Measurements from ENCODE around the gene PGAM2.

The PGAM2 gene

DNA sequence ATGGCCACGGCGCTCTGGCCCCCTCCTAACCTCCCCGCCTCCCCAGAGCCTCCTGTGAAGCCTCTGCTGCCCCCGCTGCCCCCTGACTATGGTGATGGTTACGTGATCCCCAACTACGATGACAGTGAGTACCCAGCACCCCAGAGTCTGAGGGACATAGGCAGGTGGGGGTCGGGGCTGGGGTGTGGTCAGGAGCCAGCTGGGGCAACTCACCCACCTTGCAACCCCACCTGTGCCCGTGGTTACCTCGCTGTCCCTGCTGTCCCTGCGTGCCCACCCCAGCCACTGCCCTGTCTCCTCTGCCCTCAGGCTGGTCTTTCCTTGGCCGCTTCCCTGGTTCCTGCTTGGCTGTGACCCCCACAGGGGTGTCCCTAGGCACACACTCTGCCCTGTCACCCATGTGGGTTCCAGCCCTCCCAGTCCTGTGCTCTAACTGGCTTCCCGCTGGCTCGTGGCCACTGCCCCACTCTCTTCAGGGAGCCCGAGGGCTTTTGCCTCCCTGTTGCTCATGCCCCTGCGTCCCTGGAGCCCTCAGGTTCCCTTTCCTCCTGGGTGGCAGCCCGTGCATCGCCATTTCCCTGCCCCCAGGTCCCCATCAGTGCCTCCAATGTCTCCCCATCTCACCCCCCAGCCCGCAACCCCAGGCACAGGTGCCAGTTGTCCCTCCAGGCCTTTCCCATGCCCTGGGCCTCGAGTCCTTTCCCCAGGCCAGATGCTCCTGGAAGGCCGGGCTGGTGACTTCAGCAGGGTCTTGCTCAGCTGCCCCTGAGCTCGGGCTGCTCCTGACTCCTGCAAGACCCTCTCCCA lies 42.8 kb upstream of the PGAM2 start:
- Histone ChIP-seq H3K4me1 (ENCODE audit: control insufficient read depth, insufficient read depth, low read length) (peaks cover 16% of the 10 kb centered on the region), H3K27ac (ENCODE audit: low read depth, low read length) (no peak overlapping the region), H3K9me3 (ENCODE audit: control insufficient read depth, insufficient read depth, low read depth, low read length) (no peaks in the 10 kb centered on the region), H3K4me3 (ENCODE audit: low read depth, low read length) (no peak overlapping the region), H3K27me3 (ENCODE audit: control insufficient read depth, insufficient read depth, low read length) (peaks cover 16% of the 10 kb centered on the region), H3K36me3 (ENCODE audit: control insufficient read depth, insufficient read depth, low read length) (peaks cover 36% of the 10 kb centered on the region), H3K9ac (ENCODE audit: low read length) (no peak overlapping the region)

DNA sequence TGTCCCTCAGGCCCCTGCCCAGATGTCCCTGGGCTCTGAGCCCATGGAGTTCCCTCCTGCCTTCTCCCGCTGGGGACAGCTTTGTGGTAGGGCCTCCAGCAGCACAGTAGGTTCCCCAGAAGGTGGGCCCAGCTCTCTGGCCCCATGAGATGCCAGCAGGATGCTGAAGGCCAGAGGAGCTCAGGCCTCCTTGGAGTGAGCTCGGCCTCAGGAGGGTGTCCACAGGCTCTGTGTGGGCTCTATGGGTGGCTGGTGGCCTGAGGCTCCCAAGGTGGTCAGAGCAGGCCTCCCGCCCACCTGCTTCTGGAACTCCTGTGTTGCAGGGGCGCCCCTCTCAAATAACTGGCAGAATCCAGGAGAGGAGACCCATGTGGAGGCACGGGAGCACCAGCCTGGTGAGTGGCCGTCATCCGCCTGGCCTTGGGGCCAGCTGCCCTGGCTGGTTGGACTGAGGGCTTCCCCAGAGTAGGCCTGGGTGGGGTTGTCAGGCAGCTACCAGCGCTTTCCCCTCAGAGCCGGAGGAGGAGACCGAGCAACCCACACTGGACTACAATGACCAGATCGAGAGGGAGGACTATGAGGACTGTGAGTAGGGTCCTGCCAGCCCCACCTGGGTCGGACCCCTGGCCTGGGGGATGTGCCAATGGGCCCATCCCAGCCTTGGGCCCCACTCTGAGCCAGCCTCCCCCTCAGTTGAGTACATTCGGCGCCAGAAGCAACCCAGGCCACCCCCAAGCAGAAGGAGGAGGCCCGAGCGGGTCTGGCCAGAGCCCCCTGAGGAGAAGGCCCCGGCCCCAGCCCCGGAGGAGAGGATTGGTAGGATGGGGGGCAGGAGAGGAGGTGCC lies 42.0 kb upstream of the PGAM2 start:
- peaks cover 24% of the 10 kb centered on the region for H3K27me3 ChIP-seq (ENCODE audit: control insufficient read depth, insufficient read depth, low read length)
- no peak overlapping the region for H3K9ac ChIP-seq (ENCODE audit: low read length)
- no peak overlapping the region for H3K27ac ChIP-seq (ENCODE audit: low read depth, low read length)
- no peaks in the 10 kb centered on the region for H3K9me3 ChIP-seq (ENCODE audit: control insufficient read depth, insufficient read depth, low read depth, low read length)
- peaks cover 13% of the 10 kb centered on the region for H3K4me1 ChIP-seq (ENCODE audit: control insufficient read depth, insufficient read depth, low read length)
- no peak overlapping the region for H3K4me3 ChIP-seq (ENCODE audit: low read depth, low read length)
- peaks cover 33% of the 10 kb centered on the region for H3K36me3 ChIP-seq (ENCODE audit: control insufficient read depth, insufficient read depth, low read length)

DNA sequence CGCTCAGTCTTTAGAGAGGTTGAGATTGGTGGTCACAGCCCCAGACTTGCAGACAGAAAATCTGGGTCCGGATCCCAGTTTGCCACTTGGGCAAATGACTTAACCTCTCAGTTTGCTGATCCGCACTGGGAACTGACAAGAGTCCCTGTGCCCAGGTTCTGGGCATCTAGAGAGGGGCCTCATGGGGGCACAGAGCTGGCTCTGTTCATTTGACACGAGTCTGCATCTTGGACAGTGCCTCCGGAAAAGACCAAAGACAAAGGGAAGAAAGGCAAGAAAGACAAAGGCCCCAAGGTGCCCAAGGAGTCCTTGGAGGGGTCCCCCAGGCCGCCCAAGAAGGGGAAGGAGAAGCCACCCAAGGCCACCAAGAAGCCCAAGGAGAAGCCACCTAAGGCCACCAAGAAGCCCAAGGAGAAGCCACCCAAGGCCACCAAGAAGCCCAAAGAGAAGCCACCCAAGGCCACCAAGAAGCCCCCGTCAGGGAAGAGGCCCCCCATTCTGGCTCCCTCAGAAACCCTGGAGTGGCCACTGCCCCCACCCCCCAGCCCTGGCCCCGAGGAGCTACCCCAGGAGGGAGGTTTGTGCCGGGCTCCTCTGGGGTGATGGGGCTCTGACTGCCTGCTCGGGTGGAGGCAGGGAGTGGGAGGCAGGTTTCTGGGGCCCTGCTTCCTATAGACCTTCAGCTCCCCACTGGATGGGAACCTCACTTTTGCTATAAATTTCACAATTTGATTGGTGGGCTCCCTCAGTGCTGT lies 41.1 kb upstream of the PGAM2 start:
- peaks cover 13% of the 10 kb centered on the region for H3K4me1 ChIP-seq (ENCODE audit: control insufficient read depth, insufficient read depth, low read length)
- no peak overlapping the region for H3K9ac ChIP-seq (ENCODE audit: low read length)
- H3K27me3 ChIP-seq (ENCODE audit: control insufficient read depth, insufficient read depth, low read length), result peaks cover 31% of the 10 kb centered on the region
- no peaks in the 10 kb centered on the region for H3K9me3 ChIP-seq (ENCODE audit: control insufficient read depth, insufficient read depth, low read depth, low read length)
- H3K4me3 ChIP-seq (ENCODE audit: low read depth, low read length), result no peak overlapping the region
- H3K36me3 ChIP-seq (ENCODE audit: control insufficient read depth, insufficient read depth, low read length), result peaks cover 29% of the 10 kb centered on the region
- H3K27ac ChIP-seq (ENCODE audit: low read depth, low read length), result no peak overlapping the region

DNA sequence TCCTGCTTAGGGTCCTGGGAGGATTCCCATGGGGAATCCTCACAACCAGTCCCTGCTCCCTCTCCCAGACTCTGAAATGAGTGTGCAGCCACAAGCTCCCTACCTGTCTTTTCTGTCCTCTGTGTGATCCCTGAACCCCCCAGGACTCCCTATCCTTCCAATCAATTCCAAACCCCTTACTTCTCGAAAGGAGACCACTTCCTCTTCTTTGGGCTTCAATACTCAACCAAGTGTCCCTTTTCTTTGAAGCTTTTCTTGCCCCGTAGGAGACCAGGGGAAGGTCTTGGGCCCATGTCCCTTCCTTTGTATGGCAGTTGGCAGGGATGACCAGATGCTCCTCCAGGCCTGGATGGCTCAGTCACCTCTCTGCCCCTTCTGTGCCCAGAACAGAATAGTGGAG lies 40.5 kb upstream of the PGAM2 start:
- peak overlapping the region; percentile 61; the same call in 1 of the 2 replicates for H3K4me3 ChIP-seq (ENCODE audit: low read depth, low read length)
- H3K27ac ChIP-seq (ENCODE audit: low read depth, low read length), result no peak overlapping the region
- H3K36me3 ChIP-seq (ENCODE audit: control insufficient read depth, insufficient read depth, low read length), result peaks cover 25% of the 10 kb centered on the region
- H3K9me3 ChIP-seq (ENCODE audit: control insufficient read depth, insufficient read depth, low read depth, low read length), result no peaks in the 10 kb centered on the region
- no peak overlapping the region for H3K9ac ChIP-seq (ENCODE audit: low read length)
- peaks cover 13% of the 10 kb centered on the region for H3K4me1 ChIP-seq (ENCODE audit: control insufficient read depth, insufficient read depth, low read length)
- H3K27me3 ChIP-seq (ENCODE audit: control insufficient read depth, insufficient read depth, low read length), result peaks cover 31% of the 10 kb centered on the region

DNA sequence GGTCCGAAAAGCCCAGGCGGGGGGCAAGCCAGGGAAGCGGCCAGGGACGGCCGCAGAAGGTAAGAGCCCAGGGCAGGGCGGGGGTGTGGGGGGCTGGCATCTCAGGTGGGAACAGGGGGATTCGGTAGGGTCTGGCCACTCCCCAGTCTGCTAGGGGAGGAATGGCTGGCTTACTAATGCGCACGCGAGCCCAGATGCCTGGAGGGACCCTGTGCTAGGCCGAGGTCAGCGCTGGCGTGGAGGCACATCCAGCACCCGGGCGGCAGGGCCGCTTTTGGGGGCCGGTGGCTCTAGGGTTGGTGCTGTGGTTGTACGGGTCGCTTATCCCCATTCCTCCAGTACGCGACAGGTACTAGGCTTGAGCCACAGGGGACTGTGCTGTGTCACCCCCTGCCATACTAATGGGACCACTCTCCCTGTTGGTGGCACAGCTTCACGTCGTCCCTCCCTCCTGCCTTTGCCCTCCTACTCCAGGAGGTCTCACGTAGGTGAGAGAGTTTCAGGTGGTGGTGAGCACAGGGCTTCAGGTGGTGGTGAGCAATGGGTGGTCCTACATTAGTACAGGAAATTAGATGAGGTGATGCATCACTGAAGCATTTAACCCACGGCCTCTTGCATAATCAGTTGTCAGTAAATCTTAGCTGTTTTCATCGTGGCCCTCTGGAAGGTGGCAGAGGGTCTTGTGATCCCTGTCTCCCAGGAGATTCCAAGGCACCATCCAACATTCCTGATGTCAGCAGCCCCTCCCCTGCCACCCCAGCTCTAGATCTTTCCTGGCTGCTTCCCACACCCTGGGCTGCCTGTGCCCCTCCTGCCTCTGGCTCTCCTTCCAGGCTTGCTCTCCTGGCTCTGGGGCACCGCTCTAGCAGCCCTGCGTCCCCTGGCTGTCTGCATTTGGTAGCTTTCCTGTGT lies 39.7 kb upstream of the PGAM2 start:
- peaks cover 18% of the 10 kb centered on the region for H3K36me3 ChIP-seq (ENCODE audit: control insufficient read depth, insufficient read depth, low read length)
- H3K9ac ChIP-seq (ENCODE audit: low read length), result no peak overlapping the region
- no peak overlapping the region for H3K27ac ChIP-seq (ENCODE audit: low read depth, low read length)
- peaks cover 13% of the 10 kb centered on the region for H3K4me1 ChIP-seq (ENCODE audit: control insufficient read depth, insufficient read depth, low read length)
- H3K9me3 ChIP-seq (ENCODE audit: control insufficient read depth, insufficient read depth, low read depth, low read length), result no peaks in the 10 kb centered on the region
- H3K4me3 ChIP-seq (ENCODE audit: low read depth, low read length), result peak overlapping the region; percentile 61
- H3K27me3 ChIP-seq (ENCODE audit: control insufficient read depth, insufficient read depth, low read length), result peaks cover 31% of the 10 kb centered on the region

DNA sequence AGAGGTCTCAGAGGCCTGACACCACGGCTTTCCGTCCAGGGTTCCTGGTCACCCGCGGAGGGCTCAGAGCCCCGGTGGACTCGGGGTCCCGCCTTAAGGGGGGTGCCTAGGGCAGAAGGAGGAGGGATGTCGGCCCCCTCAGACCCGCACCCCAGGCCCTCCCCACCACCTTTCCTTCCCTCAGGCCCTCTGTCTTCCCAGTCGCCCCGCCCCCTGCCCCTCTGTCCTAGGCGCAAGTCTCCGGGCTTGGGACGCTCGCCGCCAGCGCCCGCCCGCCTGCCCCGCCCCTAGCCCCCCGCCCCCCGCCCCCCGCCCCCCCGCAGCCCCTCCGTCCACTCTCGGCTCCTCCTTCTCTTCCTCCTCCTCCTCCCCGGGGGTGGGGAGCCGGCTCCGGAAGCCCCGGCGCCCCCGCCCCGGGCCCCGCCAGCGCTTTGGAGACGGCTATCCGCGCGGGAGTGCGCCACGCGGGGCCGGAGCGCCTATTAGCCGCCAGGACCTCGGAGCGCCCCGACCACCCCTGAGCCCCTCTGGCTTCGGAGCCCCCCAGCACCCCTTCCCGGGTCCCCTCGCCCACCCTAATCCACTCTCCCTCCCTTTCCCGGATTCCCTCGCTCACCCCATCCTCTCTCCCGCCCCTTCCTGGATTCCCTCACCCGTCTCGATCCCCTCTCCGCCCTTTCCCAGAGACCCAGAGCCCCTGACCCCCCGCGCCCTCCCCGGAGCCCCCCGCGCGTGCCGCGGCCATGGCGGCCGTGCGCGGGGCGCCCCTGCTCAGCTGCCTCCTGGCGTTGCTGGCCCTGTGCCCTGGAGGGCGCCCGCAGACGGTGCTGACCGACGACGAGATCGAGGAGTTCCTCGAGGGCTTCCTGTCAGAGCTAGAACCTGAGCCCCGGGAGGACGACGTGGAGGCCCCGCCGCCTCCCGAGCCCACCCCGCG lies 38.8 kb upstream of the PGAM2 start, which contains the start of gene AEBP1:
Gene AEBP1 (plus strand): TSS at position 423 of the 937 bp plus-strand sequence. CDS start 321 bp downstream, at position 744.
- Histone ChIP-seq H3K27me3 (ENCODE audit: control insufficient read depth, insufficient read depth, low read length) (peaks cover 31% of the 10 kb centered on the region), H3K27ac (ENCODE audit: low read depth, low read length) (no peak within 1 kb of the TSS), H3K9ac (ENCODE audit: low read length) (no peak within 1 kb of the TSS), H3K36me3 (ENCODE audit: control insufficient read depth, insufficient read depth, low read length) (peaks cover 11% of the 10 kb centered on the region), H3K9me3 (ENCODE audit: control insufficient read depth, insufficient read depth, low read depth, low read length) (no peaks in the 10 kb centered on the region), H3K4me3 (ENCODE audit: low read depth, low read length) (peak within 1 kb of the TSS; percentile 61), H3K4me1 (ENCODE audit: control insufficient read depth, insufficient read depth, low read length) (peaks cover 13% of the 10 kb centered on the region)

DNA sequence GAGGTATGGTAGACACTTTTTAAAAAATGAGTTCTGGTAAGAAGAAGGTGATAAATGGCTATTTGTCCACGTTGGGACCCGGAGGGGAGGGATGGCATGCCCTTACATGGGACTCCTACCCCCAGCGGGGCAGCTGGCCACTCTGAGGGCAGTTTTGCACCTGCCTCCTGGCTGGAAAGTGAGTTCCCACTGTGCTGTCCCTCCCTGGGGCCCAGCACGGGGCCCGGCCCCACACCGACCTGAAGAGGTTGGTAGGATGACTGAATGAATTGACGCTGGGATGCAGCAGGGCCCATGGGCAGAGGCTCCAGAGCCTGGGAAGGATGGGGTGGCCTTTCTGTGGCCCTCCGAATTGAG lies 38.2 kb upstream of the PGAM2 start:
- H3K36me3 ChIP-seq (ENCODE audit: control insufficient read depth, insufficient read depth, low read length), result peaks cover 11% of the 10 kb centered on the region
- no peaks in the 10 kb centered on the region for H3K9me3 ChIP-seq (ENCODE audit: control insufficient read depth, insufficient read depth, low read depth, low read length)
- H3K4me3 ChIP-seq (ENCODE audit: low read depth, low read length), result peak overlapping the region; percentile 61
- peaks cover 31% of the 10 kb centered on the region for H3K27me3 ChIP-seq (ENCODE audit: control insufficient read depth, insufficient read depth, low read length)
- no peak overlapping the region for H3K27ac ChIP-seq (ENCODE audit: low read depth, low read length)
- H3K4me1 ChIP-seq (ENCODE audit: control insufficient read depth, insufficient read depth, low read length), result peaks cover 13% of the 10 kb centered on the region
- H3K9ac ChIP-seq (ENCODE audit: low read length), result no peak overlapping the region

DNA sequence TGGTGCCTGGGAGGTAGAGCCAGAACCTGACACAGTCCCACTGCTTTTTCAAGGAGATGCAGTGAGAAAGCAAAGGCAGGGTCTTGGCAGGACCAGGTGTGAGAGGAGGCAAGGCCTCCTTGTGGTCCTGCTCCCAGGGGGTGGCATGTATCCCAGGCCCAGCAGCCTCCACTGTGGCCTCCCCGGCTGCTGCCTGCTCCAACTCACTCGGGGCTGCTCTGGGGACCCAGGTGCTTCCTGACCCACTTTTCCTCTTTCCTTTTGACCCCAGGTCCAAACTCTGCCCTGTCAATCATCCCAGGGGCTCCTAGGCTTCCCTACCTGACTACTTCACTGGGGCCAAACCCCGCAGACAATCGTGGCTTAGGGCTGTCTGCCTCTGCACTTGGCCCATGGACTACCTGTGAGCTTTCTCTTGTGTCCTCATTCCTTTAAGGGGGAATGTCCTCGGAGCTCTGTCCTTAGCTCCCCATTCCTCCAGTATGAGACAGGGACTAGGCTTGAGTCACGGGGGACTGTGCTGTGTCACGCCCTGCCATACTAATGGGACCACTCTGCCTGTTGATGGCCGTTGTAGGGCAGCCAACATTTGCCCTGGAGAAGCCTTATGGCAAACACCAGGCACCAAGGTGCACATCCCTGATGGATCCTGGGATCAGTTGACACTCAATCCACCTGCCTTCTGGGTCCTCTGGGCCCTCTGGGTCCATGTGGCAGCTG lies 37.6 kb upstream of the PGAM2 start:
- Histone ChIP-seq H3K27ac (ENCODE audit: low read depth, low read length) (no peak overlapping the region), H3K9ac (ENCODE audit: low read length) (no peak overlapping the region), H3K36me3 (ENCODE audit: control insufficient read depth, insufficient read depth, low read length) (peaks cover 7% of the 10 kb centered on the region), H3K4me3 (ENCODE audit: low read depth, low read length) (peak overlapping the region; percentile 61), H3K4me1 (ENCODE audit: control insufficient read depth, insufficient read depth, low read length) (peaks cover 13% of the 10 kb centered on the region), H3K27me3 (ENCODE audit: control insufficient read depth, insufficient read depth, low read length) (peaks cover 31% of the 10 kb centered on the region), H3K9me3 (ENCODE audit: control insufficient read depth, insufficient read depth, low read depth, low read length) (no peaks in the 10 kb centered on the region)
